Naive thymus-derived CD8-positive, alpha-beta T cell (primary cell): Measurements from ENCODE around the gene SLC2A4. TPM values are rescaled to one million over a fixed set of nuclear protein-coding genes. Genes with fewer than 3 reads are reported as not detected.

Experiments used
- ATAC-seq, 2 donors: fragments of 150-1000 bp; cut with Tn5 transposase in 1 of 2; sonication (Bioruptor Pico), chemical (Tn5 transposase) in 1 of 2; 1 replicate in 1 of 2; 2 replicates in 1 of 2; pipeline ENCODE4 v1.10.0; 2021; ENCODE audit warnings: mild to moderate bottlenecking in 2 of 2, moderate library complexity in 2 of 2
- POLR2A ChIA-PET: fragments of 350-600 bp; sonication (Branson Sonifier 250); formaldehyde crosslinking; loops from one replicate; lab custom pipeline; 2021; ENCODE audit warnings: antibody characterized with exemption; lab: Charles Lee
- DNase-seq, 10 donors: peaks; one replicate each; pipeline versions ENCODE4 v3.0.0 to v3.0.0-alpha.2; 2020 to 2022
- H3K27ac Mint-ChIP-seq, 10 donors: one replicate each; pipeline ENCODE4 v1.8.0; 2020 to 2022; ENCODE audit warnings: mild to moderate bottlenecking in 10 of 10, mixed read lengths in 10 of 10, moderate library complexity in 4 of 10, inconsistent platforms in 1 of 10
- H3K27me3 Mint-ChIP-seq, 5 donors: one replicate each; pipeline ENCODE4 v1.8.0; 2021 to 2022; ENCODE audit warnings: mixed read lengths in 5 of 5
- H3K36me3 Mint-ChIP-seq, 3 donors: one replicate each; pipeline ENCODE4 v1.8.0; 2020 to 2022; ENCODE audit warnings: mixed read lengths in 3 of 3, mild to moderate bottlenecking in 2 of 3, inconsistent platforms in 1 of 3
- H3K4me1 Mint-ChIP-seq, 4 donors: one replicate each; pipeline ENCODE4 v1.8.0; 2021 to 2022; ENCODE audit warnings: mixed read lengths in 4 of 4
- H3K4me3 Mint-ChIP-seq, 10 donors: one replicate each; pipeline ENCODE4 v1.8.0; 2020 to 2022; ENCODE audit warnings: mild to moderate bottlenecking in 10 of 10, mixed read lengths in 10 of 10, moderate library complexity in 6 of 10, inconsistent platforms in 1 of 10
- H3K9me3 Mint-ChIP-seq, 9 donors: one replicate each; pipeline ENCODE4 v1.8.0; 2020 to 2022; ENCODE audit warnings: mixed read lengths in 9 of 9, mild to moderate bottlenecking in 3 of 9, inconsistent platforms in 1 of 9, moderate library complexity in 1 of 9
- polyA plus RNA-seq, 3 donors: library from polyadenylated mRNA; unstranded; fragments of 300-500 nt; fragmentation: Illumina TruSeq; gene quantifications; one replicate each; pipeline ENCODE4 v1.2.3, GENCODE V29; 2021
- total RNA-seq, 8 experiments: library from RNA in 2 of 8; stranded (reverse) in 2 of 8; gene quantifications; one replicate each; pipeline ENCODE4 v1.2.3 and lab custom pipeline; 2021 to 2026

Gene SLC2A4
- total and polyA plus RNA-seq, 5 experiments from 2014 or later, result not detected

GRCh38 chr17:7260151-7260550 lies 21.4 kb upstream of the SLC2A4 start:
- no peak for ATAC-seq
- Mint-ChIP-seq H3K36me3 (peaks cover 0 to 36% (median 0%) of the 10 kb centered on the region in 3 donors), H3K27me3 (peaks cover 0 to 3% (median 0%) of the 10 kb centered on the region in 5 donors), H3K4me1 (peaks cover 19 to 33% (median 29%) of the 10 kb centered on the region in 4 donors), H3K4me3 (peak overlapping the region; percentile 47 to 86 (median 69)), H3K27ac (peak overlapping the region; percentile 53 to 93 (median 76)), H3K9me3 (no peaks in the 10 kb centered on the region)
- DNase-seq, result no peak
- POLR2A ChIA-PET, result interaction anchor here (0.7 to 3.0 kb wide), 6 partner anchors 10 to 122 kb away, joined by 3 to 17 read pairs (median 4); partner anchors contain the start of genes ACADVL, ACAP1, DLG4 and GABARAP

DNA sequence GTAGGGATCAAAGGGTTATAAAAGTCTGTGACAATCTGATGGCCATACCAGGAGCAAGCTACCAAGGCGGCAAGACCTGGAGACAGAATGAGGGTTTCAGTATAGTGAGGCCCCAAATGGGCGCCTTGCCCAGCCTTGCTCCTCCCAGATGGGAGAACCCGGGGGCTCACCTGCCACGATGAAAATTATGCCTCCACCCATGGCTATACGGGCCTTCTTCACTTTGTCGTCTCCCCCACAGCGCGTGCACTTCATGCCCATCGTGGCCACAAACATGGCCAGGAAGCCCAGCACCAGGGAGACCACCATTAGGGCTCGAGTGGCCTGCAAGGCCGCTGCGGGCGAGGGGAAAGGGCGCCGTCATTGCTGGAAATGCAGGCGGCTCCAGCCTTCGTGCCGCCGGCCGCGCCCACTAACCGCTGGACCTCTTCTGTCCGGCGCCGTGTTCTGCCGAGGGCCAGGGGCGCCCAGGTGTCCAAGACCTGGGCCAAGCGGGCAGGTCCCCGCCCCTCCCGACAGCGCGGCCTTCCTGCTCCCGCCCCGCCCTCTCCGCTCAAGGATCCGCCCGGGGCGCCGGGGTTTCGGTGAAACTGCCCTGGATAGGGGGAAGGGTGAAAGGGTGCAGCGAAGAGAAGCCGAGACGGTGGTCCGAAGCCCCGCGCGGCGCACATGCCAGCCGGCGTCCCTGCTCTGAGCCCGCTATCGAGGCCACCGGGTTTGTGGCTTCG lies 20.7 kb upstream of the SLC2A4 start:
- Mint-ChIP-seq H3K4me1 (peaks cover 19 to 33% (median 29%) of the 10 kb centered on the region in 4 donors), H3K27me3 (peaks cover 0 to 3% (median 0%) of the 10 kb centered on the region in 5 donors), H3K4me3 (peak overlapping the region; percentile 64 to 86 (median 77)), H3K36me3 (peaks cover 0 to 30% (median 0%) of the 10 kb centered on the region in 3 donors), H3K27ac (peak overlapping the region; percentile 53 to 93 (median 76)), H3K9me3 (no peaks in the 10 kb centered on the region)
- DNase-seq, result peak in 5 of 10 donors; percentile 19 to 71 (median 43)
- POLR2A ChIA-PET, result interaction anchor here (0.7 to 3.2 kb wide), 13 partner anchors 10 to 123 kb away, joined by 3 to 17 read pairs (median 4); partner anchors contain the start of genes ACADVL, ACAP1, DLG4 and GABARAP
- ATAC-seq, result peak; percentile 46 to 48

DNA sequence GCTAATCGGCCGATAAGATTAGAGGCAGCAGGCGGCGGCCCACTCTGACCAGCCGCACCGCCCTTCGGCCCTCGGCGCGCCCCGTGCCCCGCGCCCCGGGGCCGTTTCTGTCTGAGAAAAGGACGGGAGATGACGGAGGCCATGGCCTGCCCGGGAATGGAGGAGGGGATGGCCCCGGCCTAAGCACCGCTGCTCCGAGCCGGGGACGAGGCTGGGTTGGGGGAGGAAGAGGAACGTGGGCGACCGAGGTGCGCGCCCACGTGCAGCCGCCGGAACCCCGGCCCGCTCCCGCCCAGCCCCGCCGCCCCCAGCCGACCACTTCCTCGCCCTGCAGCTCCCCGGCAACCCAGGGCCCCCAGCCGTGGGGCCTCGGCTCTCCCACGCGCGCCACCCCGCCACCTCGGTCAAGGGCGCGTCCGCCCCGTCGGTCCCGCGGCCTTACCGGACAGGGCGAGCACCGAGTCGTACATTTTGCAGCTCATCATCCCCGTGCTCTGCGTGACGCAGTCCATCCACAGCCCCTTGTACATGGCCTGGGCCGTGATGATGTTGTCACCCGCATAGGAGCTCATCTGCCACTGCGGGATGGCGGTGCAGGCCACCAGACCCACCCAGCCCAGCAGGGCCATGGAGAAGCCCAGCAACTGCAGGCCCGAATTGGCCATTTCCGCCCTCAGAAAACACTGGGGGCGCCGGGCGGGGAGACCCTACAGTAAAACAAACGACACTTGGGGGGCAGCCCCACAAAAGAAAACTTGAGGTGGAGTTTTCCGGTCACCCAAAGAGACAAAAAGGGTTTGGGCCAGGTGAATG lies 19.9 kb upstream of the SLC2A4 start:
- Mint-ChIP-seq H3K9me3 (no peaks in the 10 kb centered on the region), H3K27ac (peak overlapping the region; percentile 59 to 93 (median 86)), H3K36me3 (peaks cover 0 to 23% (median 0%) of the 10 kb centered on the region in 3 donors), H3K4me1 (peaks cover 19 to 30% (median 29%) of the 10 kb centered on the region in 4 donors), H3K4me3 (peak overlapping the region; percentile 73 to 86 (median 80)), H3K27me3 (peaks cover 0 to 3% (median 0%) of the 10 kb centered on the region in 5 donors)
- peak in 8 of 10 donors; percentile 23 to 70 (median 40) for DNase-seq
- peak; percentile 59 to 61 for ATAC-seq
- POLR2A ChIA-PET, result interaction anchor here (0.6 to 3.2 kb wide), 13 partner anchors 11 to 287 kb away, joined by 3 to 9 read pairs (median 4); partner anchors contain the start of genes ACADVL, ACAP1, DLG4 and GABARAP

GRCh38 chr17:7262192-7262934 lies 19.2 kb upstream of the SLC2A4 start, which contains the start of gene CLDN7:
Gene CLDN7, minus strand, starts transcription at chr17:7262478. Its CDS starts 435 bp downstream, at chr17:7262043.
- ATAC-seq (peak; percentile 16 to 29), DNase-seq (peak in 4 of 10 donors; percentile 7 to 70 (median 24))
- peaks cover 0 to 6% (median 0%) of the 10 kb centered on the region in 5 donors for H3K27me3 Mint-ChIP-seq
- H3K4me1 Mint-ChIP-seq, result peaks cover 18 to 29% (median 26%) of the 10 kb centered on the region in 4 donors
- H3K36me3 Mint-ChIP-seq, result peaks cover 0 to 15% (median 0%) of the 10 kb centered on the region in 3 donors
- POLR2A ChIA-PET, result interaction anchor here (0.6 to 3.2 kb wide), 11 partner anchors 20 to 985 kb away, joined by 3 to 9 read pairs (median 4); partner anchors contain the start of genes ACADVL, ACAP1, DLG4 and GABARAP
- peak within 1 kb of the TSS; percentile 70 to 94 (median 90) for H3K27ac Mint-ChIP-seq
- H3K9me3 Mint-ChIP-seq, result no peaks in the 10 kb centered on the region
- H3K4me3 Mint-ChIP-seq, result peak within 1 kb of the TSS; percentile 83 to 92 (median 88)

- peak; percentile 22 to 29 for ATAC-seq
These were observed 18.4 kb upstream of the SLC2A4 start for GRCh38 chr17:7262935-7263800.

DNA sequence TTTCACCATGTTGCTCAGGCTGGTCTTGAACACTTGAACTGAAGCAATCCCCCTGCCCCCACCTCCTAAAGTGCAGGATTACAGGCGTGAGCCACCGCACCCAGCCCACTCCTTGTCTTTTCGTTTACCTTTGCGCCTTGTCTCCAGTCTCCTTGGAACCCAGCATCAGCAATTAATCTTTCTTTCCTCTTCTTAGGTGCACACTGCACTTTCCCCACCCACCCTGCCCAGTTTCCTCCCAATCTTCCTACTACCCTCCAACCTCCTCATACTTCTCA lies 17.8 kb upstream of the SLC2A4 start:
- Mint-ChIP-seq H3K4me3 (peak overlapping the region in 9 of 10 donors; percentile 86 to 92 (median 88)), H3K4me1 (peaks cover 18 to 29% (median 26%) of the 10 kb centered on the region in 4 donors), H3K27me3 (peaks cover 0 to 6% (median 0%) of the 10 kb centered on the region in 5 donors), H3K36me3 (peaks cover 0 to 2% (median 0%) of the 10 kb centered on the region in 3 donors), H3K27ac (peak overlapping the region; percentile 37 to 94 (median 88)), H3K9me3 (no peaks in the 10 kb centered on the region)
- no peak for ATAC-seq
- no peak for DNase-seq
- POLR2A ChIA-PET, result interaction anchor here (0.6 to 3.2 kb wide), 3 partner anchors 32 to 285 kb away, joined by 3 to 9 read pairs (median 4); partner anchors contain the start of genes ACADVL and DLG4

More at GRCh38 chr17:7262935-7263800, 18.4 kb upstream of the SLC2A4 start:
- peak in 4 of 10 donors; percentile 4 to 29 (median 24) for DNase-seq
- peak overlapping the region in 9 of 10 donors; percentile 61 to 94 (median 89) for H3K27ac Mint-ChIP-seq
- H3K4me3 Mint-ChIP-seq, result peak overlapping the region; percentile 83 to 92 (median 88)
- H3K27me3 Mint-ChIP-seq, result peaks cover 0 to 6% (median 0%) of the 10 kb centered on the region in 5 donors
- no peaks in the 10 kb centered on the region for H3K9me3 Mint-ChIP-seq
- POLR2A ChIA-PET, result interaction anchor here (0.6 to 3.2 kb wide), 5 partner anchors 33 to 286 kb away, joined by 3 to 9 read pairs (median 6); partner anchors contain the start of genes ACADVL, ACAP1 and DLG4
- peaks cover 18 to 29% (median 26%) of the 10 kb centered on the region in 4 donors for H3K4me1 Mint-ChIP-seq
- H3K36me3 Mint-ChIP-seq, result peaks cover 0 to 8% (median 0%) of the 10 kb centered on the region in 3 donors

- Mint-ChIP-seq H3K36me3 (no peaks in the 10 kb centered on the region), H3K27ac (peak overlapping the region in 3 of 10 donors; percentile 22 to 51 (median 27)), H3K27me3 (peaks cover 0 to 11% (median 0%) of the 10 kb centered on the region in 5 donors), H3K4me3 (peak overlapping the region in 1 of 10 donors; percentile 21), H3K4me1 (peaks cover 17 to 23% (median 20%) of the 10 kb centered on the region in 4 donors), H3K9me3 (no peaks in the 10 kb centered on the region)
- ATAC-seq (no peak), DNase-seq (no peak)
- POLR2A ChIA-PET, result interaction anchor here (1.5 kb wide), 1 partner anchor 14 kb away, joined by 3 read pairs; no protein-coding TSS in a partner anchor
These were observed 14.7 kb upstream of the SLC2A4 start for GRCh38 chr17:7266784-7267183.

GRCh38 chr17:7279448-7279847 lies 2.1 kb upstream of the SLC2A4 start:
- DNase-seq, result no peak
- Mint-ChIP-seq H3K9me3 (no peaks in the 10 kb centered on the region), H3K4me3 (peak overlapping the region in 1 of 10 donors; percentile 39), H3K27ac (no peak overlapping the region), H3K27me3 (peaks cover 1 to 19% (median 10%) of the 10 kb centered on the region in 5 donors), H3K36me3 (no peaks in the 10 kb centered on the region), H3K4me1 (peaks cover 16 to 38% (median 24%) of the 10 kb centered on the region in 4 donors)
- POLR2A ChIA-PET, result interaction anchor here (1.3 kb wide), 1 partner anchor 17 kb away, joined by 4 read pairs; no protein-coding TSS in a partner anchor
- no peak for ATAC-seq

- Mint-ChIP-seq H3K27me3 (peaks cover 1 to 19% (median 10%) of the 10 kb centered on the region in 5 donors), H3K36me3 (no peaks in the 10 kb centered on the region), H3K9me3 (no peaks in the 10 kb centered on the region), H3K4me3 (peak overlapping the region; percentile 74 to 90 (median 84)), H3K4me1 (peaks cover 16 to 38% (median 24%) of the 10 kb centered on the region in 4 donors), H3K27ac (peak overlapping the region in 8 of 10 donors; percentile 43 to 92 (median 56))
- peak; percentile 73 to 91 (median 84) for DNase-seq
- ATAC-seq, result peak; percentile 84 to 87
- POLR2A ChIA-PET, result interaction anchor here (0.6 to 2.3 kb wide), 13 partner anchors 14 to 203 kb away, joined by 3 to 8 read pairs (median 4); partner anchors contain the start of genes GPS2, POLR2A and TMEM102
These were observed 922 bp upstream of the SLC2A4 start for GRCh38 chr17:7280519-7281073.
